Measurements from ENCODE around the gene HSBP1L1. TPM values are rescaled to one million over a fixed set of nuclear protein-coding genes. Genes with fewer than 3 reads are reported as not detected.

Gene HSBP1L1
- total and polyA plus RNA-seq, 2 of the 13 experiments (the other 11 are each of a cell fraction or from before 2014, with no cell fraction given), result 22.6 to 45.1 TPM

GRCh38 chr18:79934311-79935097 lies 29.9 kb upstream of the HSBP1L1 start (continued):
- no peak for TF ChIP-seq KDM5A (IDR thresholded peaks at IDR 0.05; ENCODE audit: borderline replicate concordance, low read length)
- TF ChIP-seq NFYB (CRISPR knock-in tag; IDR thresholded peaks at IDR 0.05), result no peak
- TF ChIP-seq SETDB1 (CRISPR knock-in tag; IDR thresholded peaks at IDR 0.05; ENCODE audit: borderline replicate concordance), result no peak
- peak; percentile 85; the same call in 1 of the 2 replicates for TF ChIP-seq POGK (CRISPR knock-in tag; conservative IDR thresholded peaks at IDR 0.05)
- no peak for TF ChIP-seq EEA1 (CRISPR knock-in tag; IDR thresholded peaks at IDR 0.05; ENCODE audit: borderline replicate concordance)
- TF ChIP-seq KDM1A (CRISPR knock-in tag; IDR thresholded peaks at IDR 0.05), result peak; percentile 71; the same call in 1 of the 2 replicates
- peak; percentile 64; the same call in 1 of the 2 replicates for TF ChIP-seq MAX (IDR thresholded peaks at IDR 0.05)
- TF ChIP-seq MATR3 (CRISPR knock-in tag; IDR thresholded peaks at IDR 0.05), result no peak
- peak; percentile 99 for TF ChIP-seq NCOR1 (IDR thresholded peaks at IDR 0.05; ENCODE audit: borderline replicate concordance, low read length)
- TF ChIP-seq ZNF572 (CRISPR knock-in tag; IDR thresholded peaks at IDR 0.05), result peak; percentile 74; the same call in 1 of the 2 replicates
- TF ChIP-seq ZBTB34 (CRISPR knock-in tag; IDR thresholded peaks at IDR 0.05), result peak; percentile 61; the same call in 1 of the 2 replicates
- no peak for TF ChIP-seq CERS6 (CRISPR knock-in tag; IDR thresholded peaks at IDR 0.05)
- TF ChIP-seq ZSCAN25 (CRISPR knock-in tag; IDR thresholded peaks at IDR 0.05), result peak; percentile 70; the same call in 1 of the 2 replicates
- TF ChIP-seq MIER3 (CRISPR knock-in tag; IDR thresholded peaks at IDR 0.05; ENCODE audit: borderline replicate concordance), result peak; percentile 98
- TF ChIP-seq ZNF879 (CRISPR knock-in tag; IDR thresholded peaks at IDR 0.05), result no peak
- TF ChIP-seq ZNF264 (CRISPR knock-in tag; IDR thresholded peaks at IDR 0.05), result peak; percentile 94
- no peak for TF ChIP-seq ZSCAN22 (CRISPR knock-in tag; IDR thresholded peaks at IDR 0.05)
- no peak for TF ChIP-seq ZNF841 (CRISPR knock-in tag; IDR thresholded peaks at IDR 0.05; ENCODE audit: borderline replicate concordance)
- TF ChIP-seq HNF1B (CRISPR knock-in tag; IDR thresholded peaks at IDR 0.05), result peak; percentile 88
- TF ChIP-seq CEBPZ (IDR thresholded peaks at IDR 0.05; ENCODE audit: low read length), result no peak

Data from HepG2 (cell line).